Kidney epithelial cell (primary cell): ENCODE measurements around the gene RBL2. TPM values are rescaled to one million over a fixed set of nuclear protein-coding genes. Genes with fewer than 3 reads are reported as not detected.

Source experiments
- DNase-seq: peaks from one replicate; pipeline ENCODE4 v3.0.0-alpha.2; 2010; ENCODE audit warnings: low read depth
- H3K27me3 ChIP-seq: 2 replicates; pipeline ENCODE4 v1.6.0; 2011; ENCODE audit warnings: low read length; ENCODE audit not compliant: control insufficient read depth, insufficient read depth
- H3K36me3 ChIP-seq: 2 replicates; pipeline ENCODE4 v1.5.1; 2011; ENCODE audit warnings: low read length; ENCODE audit not compliant: control insufficient read depth, insufficient read depth
- H3K4me3 ChIP-seq: 2 replicates; pipeline ENCODE4 v1.5.1; 2011; ENCODE audit warnings: low read depth, mild to moderate bottlenecking, control low read depth, low read length
- total RNA-seq: library from RNA; depleted of rRNA; stranded (reverse); fragments of >200 nt; gene quantifications from 2 replicates; pipeline ENCODE4 v1.2.3, GENCODE V29; 2015
- TF ChIP-seq, protein P1 (sequence below): IDR thresholded peaks from 2 replicates; pipeline ENCODE4 v1.5.1; 2011; ENCODE audit warnings: mild to moderate bottlenecking, moderate library complexity, low read length, control low read depth, inconsistent platforms; ENCODE audit not compliant: insufficient read depth, poor library complexity, severe bottlenecking

Gene RBL2
- total RNA-seq, 1 donor from 2014 or later: 35.9 TPM

DNA sequence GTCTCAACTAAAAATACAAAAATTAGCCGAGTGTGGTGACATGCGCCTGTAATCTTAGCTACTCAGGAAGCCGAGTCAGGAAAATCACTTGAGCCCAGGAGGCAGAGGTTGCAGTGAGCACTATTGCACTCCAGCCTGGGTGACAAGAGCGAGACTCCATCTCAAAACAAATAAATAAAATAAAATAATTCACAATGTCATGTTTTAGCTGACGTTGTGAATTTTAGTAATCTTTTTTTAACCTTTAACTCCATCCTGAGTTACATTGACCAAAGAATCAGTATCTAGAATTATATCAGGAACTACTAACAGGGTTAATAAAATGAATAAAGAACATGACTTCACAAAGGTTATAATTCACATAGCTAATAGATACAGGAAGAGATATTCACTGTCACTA lies 5.9 kb downstream of the RBL2 start:
- Histone ChIP-seq H3K4me3 (no peak overlapping the region), H3K36me3 (no peaks in the 10 kb centered on the region), H3K27me3 (no peaks in the 10 kb centered on the region)
- no peak for DNase-seq
- TF ChIP-seq, protein P1, sequence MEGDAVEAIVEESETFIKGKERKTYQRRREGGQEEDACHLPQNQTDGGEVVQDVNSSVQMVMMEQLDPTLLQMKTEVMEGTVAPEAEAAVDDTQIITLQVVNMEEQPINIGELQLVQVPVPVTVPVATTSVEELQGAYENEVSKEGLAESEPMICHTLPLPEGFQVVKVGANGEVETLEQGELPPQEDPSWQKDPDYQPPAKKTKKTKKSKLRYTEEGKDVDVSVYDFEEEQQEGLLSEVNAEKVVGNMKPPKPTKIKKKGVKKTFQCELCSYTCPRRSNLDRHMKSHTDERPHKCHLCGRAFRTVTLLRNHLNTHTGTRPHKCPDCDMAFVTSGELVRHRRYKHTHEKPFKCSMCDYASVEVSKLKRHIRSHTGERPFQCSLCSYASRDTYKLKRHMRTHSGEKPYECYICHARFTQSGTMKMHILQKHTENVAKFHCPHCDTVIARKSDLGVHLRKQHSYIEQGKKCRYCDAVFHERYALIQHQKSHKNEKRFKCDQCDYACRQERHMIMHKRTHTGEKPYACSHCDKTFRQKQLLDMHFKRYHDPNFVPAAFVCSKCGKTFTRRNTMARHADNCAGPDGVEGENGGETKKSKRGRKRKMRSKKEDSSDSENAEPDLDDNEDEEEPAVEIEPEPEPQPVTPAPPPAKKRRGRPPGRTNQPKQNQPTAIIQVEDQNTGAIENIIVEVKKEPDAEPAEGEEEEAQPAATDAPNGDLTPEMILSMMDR: no peak

DNA sequence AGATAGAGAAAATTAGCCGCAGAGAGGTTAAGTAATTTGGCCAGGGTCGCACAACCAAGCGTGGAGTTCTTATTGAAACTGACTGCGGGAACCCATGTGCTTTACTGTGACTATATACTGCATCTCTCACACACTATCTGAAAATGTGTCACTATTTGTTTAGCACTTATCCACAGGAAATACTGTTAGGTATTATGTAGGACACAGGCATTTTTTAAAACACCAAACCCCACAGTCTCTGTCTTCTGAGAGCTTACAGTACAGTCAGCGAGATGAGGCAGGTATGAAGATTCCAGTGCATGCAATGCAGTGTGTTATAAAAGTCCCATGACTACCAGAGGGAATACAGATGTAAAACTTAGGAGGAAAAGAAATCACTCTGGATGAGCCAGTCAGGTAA lies 11.3 kb downstream of the RBL2 start:
- TF ChIP-seq, protein P1: no peak
- DNase-seq: no peak
- Histone ChIP-seq H3K4me3 (no peak overlapping the region), H3K27me3 (no peaks in the 10 kb centered on the region), H3K36me3 (no peaks in the 10 kb centered on the region)

DNA sequence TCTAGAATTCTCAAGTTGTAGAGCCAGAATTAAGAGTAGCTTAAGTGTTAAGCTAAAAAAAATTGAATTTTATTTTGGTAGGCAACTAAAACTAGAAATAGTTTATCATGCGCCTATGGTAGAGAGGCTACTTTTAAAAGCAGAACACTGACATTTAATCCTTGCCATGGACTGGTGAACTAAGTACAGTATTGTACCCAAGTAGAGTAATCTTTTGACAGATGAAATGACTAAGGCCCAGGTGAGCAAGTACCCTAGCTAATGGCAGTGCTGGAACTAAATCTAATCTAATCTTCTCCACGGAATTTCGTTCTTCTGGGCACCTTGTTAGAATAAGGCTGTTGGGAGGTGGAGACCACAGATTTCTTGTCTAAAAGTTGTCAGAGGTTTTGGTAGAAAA lies 11.8 kb downstream of the RBL2 start:
- no peak for DNase-seq
- TF ChIP-seq, protein P1: no peak
- H3K27me3 ChIP-seq: no peaks in the 10 kb centered on the region

DNA sequence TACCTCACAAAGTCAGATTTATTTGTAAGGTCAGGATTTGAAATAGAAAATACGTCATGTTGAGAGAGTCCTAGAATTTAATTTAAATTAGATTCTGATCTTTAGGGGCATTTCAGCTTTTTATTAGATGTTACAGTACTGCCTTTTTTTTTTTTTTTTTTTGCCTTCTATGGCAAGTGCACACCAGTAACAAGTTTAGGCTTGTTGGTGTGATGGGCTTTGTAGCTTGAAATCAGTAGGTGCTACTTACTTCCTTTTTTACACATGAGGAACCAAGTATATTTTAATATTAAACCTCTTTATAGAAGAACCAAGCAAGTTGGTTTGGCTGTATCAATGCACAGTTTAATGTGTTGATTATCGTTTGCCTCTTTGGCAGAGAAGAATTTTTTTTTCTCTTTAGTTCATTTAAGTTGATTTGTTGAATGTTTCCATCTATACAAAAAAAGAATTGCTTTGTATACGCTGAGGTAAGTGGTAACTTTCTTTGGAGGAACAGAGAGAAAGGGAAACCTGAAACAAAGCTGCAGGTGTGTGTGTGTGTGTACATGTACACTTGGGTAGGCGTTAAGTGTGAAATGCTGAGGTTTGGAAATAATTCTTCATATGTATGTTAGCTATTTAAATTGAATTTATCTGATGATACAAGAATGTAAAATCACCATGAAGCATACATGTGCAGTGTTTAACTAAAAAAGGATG lies 15.7 kb downstream of the RBL2 start:
- H3K4me3 ChIP-seq: no peak overlapping the region
- H3K27me3 ChIP-seq: no peaks in the 10 kb centered on the region
- H3K36me3 ChIP-seq: no peaks in the 10 kb centered on the region
- TF ChIP-seq, protein P1: no peak
- DNase-seq: no peak

More for the DNA sequence above, 11.8 kb downstream of the RBL2 start:
- Histone ChIP-seq H3K4me3 (no peak overlapping the region), H3K36me3 (no peaks in the 10 kb centered on the region)

DNA sequence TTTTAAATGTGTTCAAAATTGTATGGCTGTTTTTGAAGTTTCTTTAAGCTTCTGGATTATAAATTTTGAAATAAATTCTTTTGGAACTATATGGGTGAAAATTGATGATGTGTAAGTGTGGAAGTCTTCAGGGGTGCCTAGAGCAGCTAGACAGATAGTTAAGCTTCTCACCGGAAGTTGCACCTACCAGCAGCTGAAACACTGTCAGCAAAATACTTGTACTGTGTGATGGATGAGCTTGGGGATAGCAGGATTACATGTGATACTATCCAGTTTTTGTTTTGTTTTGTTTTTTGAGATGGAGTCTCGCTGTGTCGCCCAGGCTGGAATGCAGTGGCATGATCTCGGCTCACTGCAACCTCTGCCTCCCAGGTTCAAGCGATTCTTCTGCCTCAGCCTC lies 19.7 kb downstream of the RBL2 start:
- Histone ChIP-seq H3K4me3 (no peak overlapping the region), H3K27me3 (no peaks in the 10 kb centered on the region), H3K36me3 (no peaks in the 10 kb centered on the region)
- no peak for DNase-seq
- TF ChIP-seq, protein P1: no peak

DNA sequence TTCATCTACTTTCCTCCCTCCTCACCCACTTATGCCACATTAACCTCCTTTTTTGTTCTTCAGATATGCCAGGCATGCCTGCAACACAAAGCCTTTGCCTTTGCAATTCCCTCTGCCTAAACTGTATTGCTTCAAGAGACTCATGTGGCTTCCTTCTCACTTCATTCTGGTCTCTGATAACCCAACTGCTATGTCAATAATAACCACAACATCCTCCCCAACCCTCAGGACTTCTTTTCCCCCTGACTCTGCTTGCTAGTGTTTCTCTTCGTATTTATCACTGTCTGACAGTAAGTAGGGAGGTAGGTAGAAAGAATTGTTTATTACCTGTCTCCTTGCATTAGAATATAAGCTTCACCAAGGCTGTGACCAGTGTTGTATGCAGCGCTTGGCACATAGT lies 22.4 kb downstream of the RBL2 start:
- Histone ChIP-seq H3K27me3 (no peaks in the 10 kb centered on the region), H3K4me3 (no peak overlapping the region), H3K36me3 (no peaks in the 10 kb centered on the region)
- TF ChIP-seq, protein P1: no peak
- no peak for DNase-seq
